SKM-1 treated with dmso at 0.1 percent for 144 hours (cell line): Measurements from ENCODE around the gene MAPKAPK2.

Source experiments
- DNase-seq: peaks from one replicate; lab custom pipeline; 2025; ENCODE audit not compliant: unreplicated experiment; lab: John Stamatoyannopoulos, UW

Gene MAPKAPK2

GRCh38 chr1:206682111-206682510 lies 2.6 kb upstream of the MAPKAPK2 start:
- no peak for DNase-seq

- no peak for DNase-seq
These were observed 1.4 kb upstream of the MAPKAPK2 start for GRCh38 chr1:206683313-206683712.

GRCh38 chr1:206684003-206684402 lies 702 bp upstream of the MAPKAPK2 start:
- DNase-seq, result no peak

GRCh38 chr1:206685334-206685768 lies 646 bp downstream of the MAPKAPK2 start:
- no peak for DNase-seq

GRCh38 chr1:206685769-206686477 lies 1.2 kb downstream of the MAPKAPK2 start:
- DNase-seq, result peak; percentile 90

- peak; percentile 20 for DNase-seq
These were observed 2.0 kb downstream of the MAPKAPK2 start for GRCh38 chr1:206686478-206687249.

GRCh38 chr1:206687251-206687914 lies 2.7 kb downstream of the MAPKAPK2 start:
- no peak for DNase-seq

GRCh38 chr1:206687915-206688442 lies 3.3 kb downstream of the MAPKAPK2 start:
- no peak for DNase-seq

GRCh38 chr1:206690516-206690915 lies 5.8 kb downstream of the MAPKAPK2 start:
- no peak for DNase-seq

GRCh38 chr1:206691604-206692003 lies 6.9 kb downstream of the MAPKAPK2 start:
- no peak for DNase-seq

GRCh38 chr1:206693029-206693428 lies 8.3 kb downstream of the MAPKAPK2 start:
- no peak for DNase-seq

- no peak for DNase-seq
These were observed 8.9 kb downstream of the MAPKAPK2 start for GRCh38 chr1:206693592-206693991.

- DNase-seq, result no peak
These were observed 9.7 kb downstream of the MAPKAPK2 start for GRCh38 chr1:206694171-206695124.

GRCh38 chr1:206695733-206696132 lies 11.0 kb downstream of the MAPKAPK2 start:
- no peak for DNase-seq

- no peak for DNase-seq
These were observed 12.3 kb downstream of the MAPKAPK2 start for GRCh38 chr1:206696812-206697585.

GRCh38 chr1:206698011-206698410 lies 13.3 kb downstream of the MAPKAPK2 start:
- no peak for DNase-seq

GRCh38 chr1:206699000-206699586 lies 14.4 kb downstream of the MAPKAPK2 start:
- DNase-seq, result peak; percentile 69

GRCh38 chr1:206699626-206700025 lies 14.9 kb downstream of the MAPKAPK2 start:
- DNase-seq, result peak; percentile 64

GRCh38 chr1:206700445-206701036 lies 15.8 kb downstream of the MAPKAPK2 start:
- no peak for DNase-seq
